H1 (cell line): ENCODE data around the gene TBK1. TPM values are rescaled to one million over a fixed set of nuclear protein-coding genes. Genes with fewer than 3 reads are reported as not detected.

Source experiments
- JUND ChIP-seq: IDR thresholded peaks from 2 replicates; pipeline ENCODE4 v1.6.1; 2011; ENCODE audit warnings: mild to moderate bottlenecking, improper control_type of control experiment, low read length
- NRF1 ChIP-seq: IDR thresholded peaks from 2 replicates; pipeline ENCODE4 v1.6.1; 2011; ENCODE audit warnings: mild to moderate bottlenecking, low read depth, low read length, improper control_type of control experiment
- POLR2AphosphoS5 ChIP-seq: IDR thresholded peaks from 2 replicates; pipeline ENCODE4 v1.6.1; 2011; ENCODE audit warnings: low read depth, low read length
- RXRA ChIP-seq: IDR thresholded peaks from 2 replicates; pipeline ENCODE4 v1.6.1; 2011; ENCODE audit warnings: low read depth, mild to moderate bottlenecking, low read length, moderate library complexity; ENCODE audit not compliant: insufficient read depth
- TEAD4 ChIP-seq: IDR thresholded peaks from 2 replicates; pipeline ENCODE4 v1.6.1; 2012; ENCODE audit warnings: low read depth, low read length, inconsistent platforms, mixed read lengths
- polyA plus RNA-seq, 7 experiments: library from polyadenylated mRNA; depleted of rRNA in 3 of 7; stranded (reverse) in 5 of 7; unstranded in 2 of 7; fragments of >200 nt in 5 of 7; fragments of 200-250 nt in 2 of 7; gene quantifications; 1 replicate in 5 of 7; 2 replicates in 1 of 7; 4 replicates in 1 of 7; pipeline versions ENCODE4 v1.2.1 to v1.2.3, GENCODE V29; 2011 to 2013; ENCODE audit warnings: missing spikeins in 2 of 7, mixed read lengths in 2 of 7
- total RNA-seq: library from RNA; stranded (reverse); fragmentation: NEBNext Ultra II Directional; extraction: Animal tissue kit (Norgen Biotek cat#: 25700); gene quantifications from 2 replicates; pipeline ENCODE4 v1.2.1, GENCODE V29; 2021

Gene TBK1
- total and polyA plus RNA-seq, 2 of the 8 experiments (the other 6 are each of a cell fraction or from before 2014, with no cell fraction given), result 5.3 to 20.4 TPM

- TF ChIP-seq POLR2AphosphoS5 (no peak), RXRA (no peak), TEAD4 (no peak), JUND (no peak), NRF1 (no peak)
- TF ChIP-seq, all 59 proteins: peak for 0
These were observed 49.7 kb upstream of the TBK1 start (continued) for GRCh38 chr12:64402181-64402580.
